ENCODE data around the gene CCDC148.

Gene CCDC148

GRCh38 chr2:158402665-158403064, 53.9 kb downstream of the CCDC148 start:
- Histone ChIP-seq H3K4me3 (ENCODE audit: low read length in 2 of 2) (no peak overlapping the region), H3K27ac (ENCODE audit: low read depth in 2 of 2, low read length in 2 of 2) (no peak overlapping the region), H3K4me1 (ENCODE audit: control insufficient read depth in 2 of 2, insufficient read depth in 2 of 2, low read length in 2 of 2) (no peaks in the 10 kb centered on the region), H3K27me3 (ENCODE audit: control insufficient read depth in 2 of 2, insufficient read depth in 2 of 2, low read length in 2 of 2) (no peaks in the 10 kb centered on the region), H3K9ac (ENCODE audit: low read depth in 1 of 2, low read length in 2 of 2) (no peak overlapping the region), H3K36me3 (ENCODE audit: control insufficient read depth in 2 of 2, insufficient read depth in 2 of 2, low read length in 2 of 2) (no peaks in the 10 kb centered on the region), H3K9me3 (ENCODE audit: control insufficient read depth in 2 of 2, low read length in 2 of 2) (no peaks in the 10 kb centered on the region)

DNA sequence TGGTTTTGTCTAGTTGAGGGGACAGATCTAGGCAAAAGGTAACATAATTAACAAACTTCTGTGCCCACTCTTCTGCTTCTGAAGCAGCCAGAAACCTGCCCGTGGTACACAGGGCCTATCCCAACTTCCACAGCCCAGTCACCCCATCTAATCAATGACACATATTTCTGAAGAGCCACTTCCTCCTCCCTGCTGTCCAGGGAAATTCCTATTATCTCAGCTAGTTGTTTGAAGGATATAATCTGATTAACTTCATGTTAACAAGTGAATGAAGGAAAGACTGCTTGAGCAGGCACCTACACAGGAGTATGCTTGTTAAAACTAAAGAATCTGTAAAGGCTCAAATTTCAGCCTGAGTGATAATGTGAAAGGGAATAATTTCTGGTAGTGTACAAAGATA, 61.4 kb downstream of the CCDC148 start:
- Histone ChIP-seq H3K27me3 (ENCODE audit: control insufficient read depth in 2 of 2, insufficient read depth in 2 of 2, low read length in 2 of 2) (no peaks in the 10 kb centered on the region), H3K9me3 (ENCODE audit: control insufficient read depth in 2 of 2, low read length in 2 of 2) (no peaks in the 10 kb centered on the region), H3K9ac (ENCODE audit: low read depth in 1 of 2, low read length in 2 of 2) (no peak overlapping the region), H3K36me3 (ENCODE audit: control insufficient read depth in 2 of 2, insufficient read depth in 2 of 2, low read length in 2 of 2) (no peaks in the 10 kb centered on the region), H3K4me3 (ENCODE audit: low read length in 2 of 2) (no peak overlapping the region), H3K4me1 (ENCODE audit: control insufficient read depth in 2 of 2, insufficient read depth in 2 of 2, low read length in 2 of 2) (no peaks in the 10 kb centered on the region), H3K27ac (ENCODE audit: low read depth in 2 of 2, low read length in 2 of 2) (no peak overlapping the region)

DNA sequence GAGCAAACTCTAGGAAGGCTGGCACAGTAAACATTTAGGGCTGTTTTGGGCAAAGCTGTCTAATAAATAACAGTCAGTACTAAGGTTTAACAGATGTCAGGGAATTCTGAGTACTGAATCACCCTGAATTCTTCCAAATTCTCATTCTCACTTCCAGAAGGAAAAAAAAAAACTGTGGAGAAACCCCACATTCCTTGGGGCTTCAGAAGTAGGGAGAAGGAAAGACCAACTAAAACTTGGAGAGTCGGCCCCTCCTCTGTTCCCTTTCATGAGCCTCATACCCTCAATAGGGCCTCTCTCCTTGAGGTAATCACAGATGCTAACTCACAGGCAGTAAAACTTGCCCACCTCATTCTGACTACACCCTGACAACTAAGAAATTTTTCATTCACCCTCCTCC, 62.1 kb downstream of the CCDC148 start:
- no peak overlapping the region for H3K9ac ChIP-seq (ENCODE audit: low read depth in 1 of 2, low read length in 2 of 2)
- H3K4me3 ChIP-seq (ENCODE audit: low read length in 2 of 2) = no peak overlapping the region
- no peak overlapping the region for H3K27ac ChIP-seq (ENCODE audit: low read depth in 2 of 2, low read length in 2 of 2)
- H3K36me3 ChIP-seq (ENCODE audit: control insufficient read depth in 2 of 2, insufficient read depth in 2 of 2, low read length in 2 of 2) = no peaks in the 10 kb centered on the region
- H3K4me1 ChIP-seq (ENCODE audit: control insufficient read depth in 2 of 2, insufficient read depth in 2 of 2, low read length in 2 of 2) = no peaks in the 10 kb centered on the region
- no peaks in the 10 kb centered on the region for H3K9me3 ChIP-seq (ENCODE audit: control insufficient read depth in 2 of 2, low read length in 2 of 2)
- H3K27me3 ChIP-seq (ENCODE audit: control insufficient read depth in 2 of 2, insufficient read depth in 2 of 2, low read length in 2 of 2) = no peaks in the 10 kb centered on the region

DNA sequence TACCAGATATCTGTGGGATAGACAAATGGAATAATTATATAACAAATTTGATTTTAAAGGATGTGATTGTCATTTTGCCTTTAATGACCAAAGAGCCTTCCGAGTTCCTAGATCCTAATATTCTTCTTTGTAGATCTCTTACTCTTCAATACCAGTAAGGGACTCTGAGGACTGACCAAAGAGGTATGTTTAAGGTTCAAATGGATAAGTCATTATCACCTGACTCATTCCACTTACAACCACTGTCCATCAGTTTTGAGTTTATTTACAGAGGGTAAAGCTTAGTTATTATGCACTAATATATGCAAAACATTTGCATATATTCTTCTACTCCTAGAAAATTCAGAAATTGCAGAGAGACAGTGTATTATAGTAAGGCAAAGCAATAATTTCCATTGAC, 62.7 kb downstream of the CCDC148 start:
- no peak overlapping the region for H3K4me3 ChIP-seq (ENCODE audit: low read length in 2 of 2)
- H3K36me3 ChIP-seq (ENCODE audit: control insufficient read depth in 2 of 2, insufficient read depth in 2 of 2, low read length in 2 of 2) = no peaks in the 10 kb centered on the region
- H3K27me3 ChIP-seq (ENCODE audit: control insufficient read depth in 2 of 2, insufficient read depth in 2 of 2, low read length in 2 of 2) = no peaks in the 10 kb centered on the region
- H3K9ac ChIP-seq (ENCODE audit: low read depth in 1 of 2, low read length in 2 of 2) = no peak overlapping the region
- no peaks in the 10 kb centered on the region for H3K4me1 ChIP-seq (ENCODE audit: control insufficient read depth in 2 of 2, insufficient read depth in 2 of 2, low read length in 2 of 2)
- no peak overlapping the region for H3K27ac ChIP-seq (ENCODE audit: low read depth in 2 of 2, low read length in 2 of 2)
- H3K9me3 ChIP-seq (ENCODE audit: control insufficient read depth in 2 of 2, low read length in 2 of 2) = no peaks in the 10 kb centered on the region

DNA sequence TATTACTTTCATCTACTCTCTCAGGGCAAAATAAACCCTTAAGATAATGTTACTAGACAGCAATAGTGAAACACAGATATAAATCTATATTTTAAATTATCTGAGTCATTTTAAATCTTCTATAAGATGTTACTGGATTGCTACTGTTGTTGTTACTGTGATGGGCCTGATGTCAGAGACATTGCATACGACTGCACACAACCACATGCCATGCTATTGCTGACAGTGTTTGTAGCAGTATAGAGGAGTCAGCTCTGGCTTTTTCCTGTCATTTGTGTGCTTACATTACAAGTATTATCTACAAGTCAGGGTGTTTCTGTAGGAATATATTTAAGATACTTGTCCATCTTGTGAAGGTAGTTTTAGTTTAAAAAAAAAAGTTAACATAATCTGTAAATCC, 63.9 kb downstream of the CCDC148 start:
- Histone ChIP-seq H3K27me3 (ENCODE audit: control insufficient read depth in 2 of 2, insufficient read depth in 2 of 2, low read length in 2 of 2) (no peaks in the 10 kb centered on the region), H3K9me3 (ENCODE audit: control insufficient read depth in 2 of 2, low read length in 2 of 2) (no peaks in the 10 kb centered on the region), H3K4me3 (ENCODE audit: low read length in 2 of 2) (no peak overlapping the region), H3K27ac (ENCODE audit: low read depth in 2 of 2, low read length in 2 of 2) (no peak overlapping the region), H3K36me3 (ENCODE audit: control insufficient read depth in 2 of 2, insufficient read depth in 2 of 2, low read length in 2 of 2) (no peaks in the 10 kb centered on the region), H3K9ac (ENCODE audit: low read depth in 1 of 2, low read length in 2 of 2) (no peak overlapping the region), H3K4me1 (ENCODE audit: control insufficient read depth in 2 of 2, insufficient read depth in 2 of 2, low read length in 2 of 2) (no peaks in the 10 kb centered on the region)

DNA sequence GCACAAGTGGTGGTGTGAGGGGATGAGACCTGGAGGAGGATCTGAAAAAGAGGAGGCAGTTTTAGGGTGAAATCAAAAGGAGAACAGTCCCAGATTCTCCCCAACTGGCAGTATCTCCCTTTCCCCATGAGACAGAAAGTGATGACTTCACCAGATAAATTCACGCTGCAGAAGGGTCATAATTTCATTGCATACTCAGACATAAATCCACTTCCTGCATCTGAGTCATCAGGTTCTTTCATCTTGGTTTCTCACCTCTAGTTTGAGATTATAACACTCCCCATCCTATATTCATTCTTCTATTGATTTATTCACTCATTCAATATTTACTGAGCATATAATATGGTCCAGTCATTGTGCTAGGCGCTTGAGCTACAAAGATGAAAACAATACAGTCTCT, 64.7 kb downstream of the CCDC148 start:
- Histone ChIP-seq H3K36me3 (ENCODE audit: control insufficient read depth in 2 of 2, insufficient read depth in 2 of 2, low read length in 2 of 2) (no peaks in the 10 kb centered on the region), H3K4me3 (ENCODE audit: low read length in 2 of 2) (no peak overlapping the region), H3K27ac (ENCODE audit: low read depth in 2 of 2, low read length in 2 of 2) (no peak overlapping the region), H3K4me1 (ENCODE audit: control insufficient read depth in 2 of 2, insufficient read depth in 2 of 2, low read length in 2 of 2) (no peaks in the 10 kb centered on the region), H3K9me3 (ENCODE audit: control insufficient read depth in 2 of 2, low read length in 2 of 2) (no peaks in the 10 kb centered on the region), H3K27me3 (ENCODE audit: control insufficient read depth in 2 of 2, insufficient read depth in 2 of 2, low read length in 2 of 2) (no peaks in the 10 kb centered on the region), H3K9ac (ENCODE audit: low read depth in 1 of 2, low read length in 2 of 2) (no peak overlapping the region)

DNA sequence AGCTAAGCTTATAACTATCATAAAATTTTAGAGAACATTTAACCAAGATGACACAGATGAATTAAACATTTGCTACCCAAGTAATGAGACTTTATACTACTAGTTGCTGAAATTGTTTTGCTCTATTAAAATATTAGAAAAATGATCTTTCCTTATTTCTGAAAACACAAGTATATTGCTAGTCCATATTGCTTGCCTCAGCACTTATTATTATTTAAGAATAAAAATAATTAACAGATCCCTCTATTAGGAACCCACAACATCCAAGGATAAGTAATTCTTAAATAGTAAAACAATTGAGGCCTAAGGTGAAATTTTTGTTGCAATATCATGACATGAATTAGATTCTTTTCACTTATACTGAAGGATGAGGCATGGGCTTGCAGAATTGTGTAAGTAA, 65.2 kb downstream of the CCDC148 start:
- H3K4me3 ChIP-seq (ENCODE audit: low read length in 2 of 2) = no peak overlapping the region
- H3K9me3 ChIP-seq (ENCODE audit: control insufficient read depth in 2 of 2, low read length in 2 of 2) = no peaks in the 10 kb centered on the region
- H3K9ac ChIP-seq (ENCODE audit: low read depth in 1 of 2, low read length in 2 of 2) = no peak overlapping the region
- no peaks in the 10 kb centered on the region for H3K36me3 ChIP-seq (ENCODE audit: control insufficient read depth in 2 of 2, insufficient read depth in 2 of 2, low read length in 2 of 2)
- H3K27me3 ChIP-seq (ENCODE audit: control insufficient read depth in 2 of 2, insufficient read depth in 2 of 2, low read length in 2 of 2) = no peaks in the 10 kb centered on the region
- no peak overlapping the region for H3K27ac ChIP-seq (ENCODE audit: low read depth in 2 of 2, low read length in 2 of 2)
- no peaks in the 10 kb centered on the region for H3K4me1 ChIP-seq (ENCODE audit: control insufficient read depth in 2 of 2, insufficient read depth in 2 of 2, low read length in 2 of 2)

GRCh38 chr2:158388159-158388558, 68.4 kb downstream of the CCDC148 start:
- no peak overlapping the region for H3K4me3 ChIP-seq (ENCODE audit: low read length in 2 of 2)
- H3K9ac ChIP-seq (ENCODE audit: low read depth in 1 of 2, low read length in 2 of 2) = no peak overlapping the region
- H3K27me3 ChIP-seq (ENCODE audit: control insufficient read depth in 2 of 2, insufficient read depth in 2 of 2, low read length in 2 of 2) = no peaks in the 10 kb centered on the region
- H3K4me1 ChIP-seq (ENCODE audit: control insufficient read depth in 2 of 2, insufficient read depth in 2 of 2, low read length in 2 of 2) = no peaks in the 10 kb centered on the region
- H3K27ac ChIP-seq (ENCODE audit: low read depth in 2 of 2, low read length in 2 of 2) = no peak overlapping the region
- H3K9me3 ChIP-seq (ENCODE audit: control insufficient read depth in 2 of 2, low read length in 2 of 2) = no peaks in the 10 kb centered on the region
- H3K36me3 ChIP-seq (ENCODE audit: control insufficient read depth in 2 of 2, insufficient read depth in 2 of 2, low read length in 2 of 2) = no peaks in the 10 kb centered on the region

- H3K36me3 ChIP-seq (ENCODE audit: control insufficient read depth in 2 of 2, insufficient read depth in 2 of 2, low read length in 2 of 2) = no peaks in the 10 kb centered on the region
These were observed 70.9 kb downstream of the CCDC148 start for GRCh38 chr2:158385646-158386045.

DNA sequence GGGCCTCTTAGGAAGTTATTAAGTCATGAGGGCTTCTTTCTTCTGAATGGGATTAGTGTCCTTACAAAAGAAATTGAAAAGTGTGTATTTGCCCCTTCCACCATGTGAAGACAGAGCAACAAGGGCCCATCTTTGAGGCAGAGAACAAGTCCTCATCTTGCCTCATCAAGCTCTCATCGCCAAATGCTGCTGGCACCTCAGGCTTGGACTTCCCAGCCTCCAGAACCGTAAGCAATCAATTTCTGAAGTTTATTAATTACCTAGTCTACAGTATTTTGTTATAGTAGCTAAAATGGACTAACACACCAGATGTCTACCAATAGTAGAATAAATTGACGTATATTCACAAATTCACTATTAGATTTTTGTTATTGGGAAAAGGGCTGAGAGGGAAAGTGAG, 74.6 kb downstream of the CCDC148 start:
- H3K9ac ChIP-seq (ENCODE audit: low read depth in 1 of 2, low read length in 2 of 2) = no peak overlapping the region
- no peak overlapping the region for H3K4me3 ChIP-seq (ENCODE audit: low read length in 2 of 2)
- H3K27me3 ChIP-seq (ENCODE audit: control insufficient read depth in 2 of 2, insufficient read depth in 2 of 2, low read length in 2 of 2) = no peaks in the 10 kb centered on the region
- H3K4me1 ChIP-seq (ENCODE audit: control insufficient read depth in 2 of 2, insufficient read depth in 2 of 2, low read length in 2 of 2) = no peaks in the 10 kb centered on the region
- no peak overlapping the region for H3K27ac ChIP-seq (ENCODE audit: low read depth in 2 of 2, low read length in 2 of 2)
- no peaks in the 10 kb centered on the region for H3K36me3 ChIP-seq (ENCODE audit: control insufficient read depth in 2 of 2, insufficient read depth in 2 of 2, low read length in 2 of 2)
- H3K9me3 ChIP-seq (ENCODE audit: control insufficient read depth in 2 of 2, low read length in 2 of 2) = no peaks in the 10 kb centered on the region

More at GRCh38 chr2:158385646-158386045, 70.9 kb downstream of the CCDC148 start:
- Histone ChIP-seq H3K9me3 (ENCODE audit: control insufficient read depth in 2 of 2, low read length in 2 of 2) (no peaks in the 10 kb centered on the region), H3K27me3 (ENCODE audit: control insufficient read depth in 2 of 2, insufficient read depth in 2 of 2, low read length in 2 of 2) (no peaks in the 10 kb centered on the region), H3K4me1 (ENCODE audit: control insufficient read depth in 2 of 2, insufficient read depth in 2 of 2, low read length in 2 of 2) (no peaks in the 10 kb centered on the region), H3K9ac (ENCODE audit: low read depth in 1 of 2, low read length in 2 of 2) (no peak overlapping the region), H3K27ac (ENCODE audit: low read depth in 2 of 2, low read length in 2 of 2) (no peak overlapping the region), H3K4me3 (ENCODE audit: low read length in 2 of 2) (no peak overlapping the region)

DNA sequence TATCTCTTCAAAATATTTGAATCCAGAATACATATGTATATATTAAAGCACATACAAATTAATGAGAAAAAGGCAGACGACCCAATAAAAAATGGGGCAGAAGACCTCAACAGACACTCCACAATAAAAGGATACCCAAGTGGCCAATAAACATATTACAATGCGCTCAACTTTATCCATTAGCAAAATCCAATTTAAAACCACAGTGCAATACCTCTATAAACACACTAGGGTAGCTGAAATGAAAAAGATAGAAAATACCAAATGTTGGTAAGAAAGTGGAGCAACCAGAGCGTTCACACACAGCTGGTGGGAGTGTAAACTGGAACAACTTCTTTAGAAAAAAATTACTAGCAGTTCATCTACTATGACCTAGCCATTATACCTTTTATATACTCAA, 75.3 kb downstream of the CCDC148 start:
- Histone ChIP-seq H3K27ac (ENCODE audit: low read depth in 2 of 2, low read length in 2 of 2) (no peak overlapping the region), H3K9me3 (ENCODE audit: control insufficient read depth in 2 of 2, low read length in 2 of 2) (no peaks in the 10 kb centered on the region), H3K4me3 (ENCODE audit: low read length in 2 of 2) (no peak overlapping the region), H3K36me3 (ENCODE audit: control insufficient read depth in 2 of 2, insufficient read depth in 2 of 2, low read length in 2 of 2) (no peaks in the 10 kb centered on the region), H3K27me3 (ENCODE audit: control insufficient read depth in 2 of 2, insufficient read depth in 2 of 2, low read length in 2 of 2) (no peaks in the 10 kb centered on the region), H3K9ac (ENCODE audit: low read depth in 1 of 2, low read length in 2 of 2) (no peak overlapping the region), H3K4me1 (ENCODE audit: control insufficient read depth in 2 of 2, insufficient read depth in 2 of 2, low read length in 2 of 2) (no peaks in the 10 kb centered on the region)
